Pancreas (tissue), 10 donors: ENCODE measurements around the gene ZBTB7C. TPM values are rescaled to one million over a fixed set of nuclear protein-coding genes. Genes with fewer than 3 reads are reported as not detected.

Experiments used
- ATAC-seq, 4 donors: fragments of 200-7000 bp; cut with Tn5 transposase; one replicate each; pipeline versions ENCODE4 v1.8.0 to v1.9.1; 2020; ENCODE audit warnings: mild to moderate bottlenecking in 4 of 4, moderate library complexity in 4 of 4
- DNase-seq, 6 donors: peaks; one replicate each; pipeline ENCODE4 v3.0.0-alpha.2; 2020
- FAIRE-seq: peaks from 2 replicates; lab custom pipeline; 2012; peaks lifted over from hg19 to GRCh38; lab: Jason Lieb, UNC
- H3K27ac ChIP-seq, 4 donors: fragments of 200-600 bp; sonication (generic); 1 replicate in 3 of 4; 2 replicates in 1 of 4; pipeline versions ENCODE4 v1.5.0 to v1.8.0; 2020
- H3K27me3 ChIP-seq, 4 donors: fragments of 200-600 bp; one replicate each; pipeline ENCODE4 v1.8.0; 2021
- H3K36me3 ChIP-seq, 3 donors: fragments of 200-600 bp; sonication (generic) in 1 of 3; one replicate each; pipeline versions ENCODE4 v1.5.0 to v1.8.0; 2020 to 2021
- H3K4me1 ChIP-seq, 3 donors: fragments of 200-600 bp; one replicate each; pipeline ENCODE4 v1.8.0; 2021
- H3K4me3 ChIP-seq, 4 donors: fragments of 200-600 bp; sonication (generic) in 2 of 4; one replicate each; pipeline versions ENCODE4 v1.5.0 to v1.8.0; 2020 to 2021
- H3K9me3 ChIP-seq, 4 donors: fragments of 200-600 bp; one replicate each; pipeline ENCODE4 v1.8.0; 2021
- WGBS, 2 donors: extraction: QIAGEN DNeasy Blood & Tissue Kit; methylation state at CpG; one replicate each; pipeline ENCODE4 v1.1.7; 2013; 5-methylcytosine and 5-hydroxymethylcytosine counted together
- intact Hi-C, 3 donors: fragments of 100-400 bp; cut with DNase I; formaldehyde crosslinking; loops; one replicate each; pipeline versions ENCODE4 v1.11.1 to v1.14.2; 2022
- polyA plus RNA-seq, 2 donors: library from polyadenylated mRNA; stranded (reverse); fragments of 200-250 nt; gene quantifications; one replicate each; pipeline ENCODE4 v1.2.3, GENCODE V29; 2013
- total RNA-seq, 6 donors: library from RNA; stranded (reverse); fragmentation: NEBNext Ultra II Directional in 4 of 6; extraction: Animal tissue kit (Norgen Biotek cat#: 25700) in 4 of 6; gene quantifications; one replicate each; pipeline versions ENCODE4 v1.2.1 to v1.2.4, GENCODE V29; 2021 to 2023
- TF ChIP-seq, protein P1 (sequence below), 4 donors: fragments of 200-600 bp; sonication (generic) in 3 of 4; IDR thresholded peaks; one replicate each; pipeline versions ENCODE4 v1.5.0 to v1.8.0; 2021; ENCODE audit warnings: antibody characterized with exemption in 4 of 4
- donor health status: healthy with polysubstance abuse.
- donor health status: DM: no; HTN: no; CAD: no; lungs with moderate emphysema.
- donor health status: DM: no; HTN: no; CAD: no.
- donor health status: control.
- donor health status: control.
- donor health status: Bipolar disorder and iron deficiency.
- donor health status: DM: yes; HTN: yes; CAD: no.
- donor health status: DM: no; HTN: no; CAD: no.
- donor health status: DM: no; HTN: no; CAD: no.
- donor health status: DM: yes; HTN: yes; CAD: no.

ZBTB7C gene
- total and polyA plus RNA-seq, 8 donors = 0.35 to 1.7 (median 0.91) TPM

DNA sequence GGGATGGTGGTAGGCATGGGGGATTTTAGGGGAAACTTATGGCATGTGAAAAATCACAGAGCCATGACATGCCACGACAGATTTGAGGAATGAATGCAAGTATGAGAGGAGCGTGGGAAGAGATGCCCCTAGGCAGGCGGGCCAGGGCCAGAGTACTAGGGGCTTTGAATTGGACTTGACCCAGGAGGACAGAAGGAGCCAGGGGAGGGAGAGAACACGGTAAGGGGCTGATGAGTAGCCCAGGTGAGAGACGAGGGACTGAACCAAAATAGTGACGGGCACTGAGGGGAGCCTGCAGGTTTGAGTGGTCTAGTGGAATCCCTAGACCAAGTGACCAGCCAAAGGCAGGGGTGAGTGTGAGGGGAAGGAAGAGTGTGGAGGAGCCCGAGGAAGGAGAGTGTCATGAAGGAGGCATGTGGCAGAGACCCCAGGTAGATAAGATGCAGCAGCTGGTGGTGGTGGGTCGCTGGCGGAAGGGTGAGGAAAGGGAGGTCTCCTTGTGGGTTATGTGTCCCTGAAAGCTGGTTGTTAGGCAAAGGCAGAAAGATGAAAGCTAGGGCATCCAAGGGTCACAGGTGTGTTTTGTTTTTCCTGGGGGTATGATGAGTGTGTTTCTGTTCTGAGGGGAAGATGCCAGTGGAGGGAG is 48.7 kb downstream of the ZBTB7C start:
- TF ChIP-seq, protein P1, sequence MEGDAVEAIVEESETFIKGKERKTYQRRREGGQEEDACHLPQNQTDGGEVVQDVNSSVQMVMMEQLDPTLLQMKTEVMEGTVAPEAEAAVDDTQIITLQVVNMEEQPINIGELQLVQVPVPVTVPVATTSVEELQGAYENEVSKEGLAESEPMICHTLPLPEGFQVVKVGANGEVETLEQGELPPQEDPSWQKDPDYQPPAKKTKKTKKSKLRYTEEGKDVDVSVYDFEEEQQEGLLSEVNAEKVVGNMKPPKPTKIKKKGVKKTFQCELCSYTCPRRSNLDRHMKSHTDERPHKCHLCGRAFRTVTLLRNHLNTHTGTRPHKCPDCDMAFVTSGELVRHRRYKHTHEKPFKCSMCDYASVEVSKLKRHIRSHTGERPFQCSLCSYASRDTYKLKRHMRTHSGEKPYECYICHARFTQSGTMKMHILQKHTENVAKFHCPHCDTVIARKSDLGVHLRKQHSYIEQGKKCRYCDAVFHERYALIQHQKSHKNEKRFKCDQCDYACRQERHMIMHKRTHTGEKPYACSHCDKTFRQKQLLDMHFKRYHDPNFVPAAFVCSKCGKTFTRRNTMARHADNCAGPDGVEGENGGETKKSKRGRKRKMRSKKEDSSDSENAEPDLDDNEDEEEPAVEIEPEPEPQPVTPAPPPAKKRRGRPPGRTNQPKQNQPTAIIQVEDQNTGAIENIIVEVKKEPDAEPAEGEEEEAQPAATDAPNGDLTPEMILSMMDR (IDR thresholded peaks at IDR 0.05) = no peak
- no peak for DNase-seq
- WGBS, 2 donors = 76 to 79% methylated on average over 9 of the region's 9 CpGs
- Histone ChIP-seq H3K27me3 (no peaks in the 10 kb centered on the region), H3K4me1 (no peaks in the 10 kb centered on the region), H3K36me3 (no peaks in the 10 kb centered on the region), H3K27ac (no peak overlapping the region), H3K4me3 (no peak overlapping the region), H3K9me3 (no peaks in the 10 kb centered on the region)
- no peak for ATAC-seq
- no peak for FAIRE-seq
- intact Hi-C loops = no loop called here

DNA sequence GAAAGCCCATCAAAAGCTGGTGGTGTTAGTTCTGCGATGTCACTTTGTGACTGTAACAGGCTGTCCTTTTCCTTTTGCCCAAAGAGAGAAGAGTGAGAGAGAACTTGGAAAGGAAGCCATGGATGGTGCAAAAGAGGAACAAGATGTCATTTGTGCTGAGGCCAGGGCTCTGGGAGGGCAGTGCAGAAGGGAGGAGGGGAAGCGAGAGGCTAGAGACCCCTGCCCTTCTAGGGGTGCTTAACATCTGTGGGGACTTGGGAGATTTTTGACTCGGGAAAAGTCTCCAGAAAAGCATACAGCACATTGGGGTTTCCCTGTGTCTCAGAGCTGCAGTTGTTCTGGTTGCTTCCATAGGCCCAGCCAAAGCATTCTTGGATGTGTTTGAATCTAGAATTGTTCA is 49.6 kb downstream of the ZBTB7C start:
- Histone ChIP-seq H3K36me3 (no peaks in the 10 kb centered on the region), H3K27me3 (no peaks in the 10 kb centered on the region), H3K27ac (no peak overlapping the region), H3K9me3 (no peaks in the 10 kb centered on the region), H3K4me1 (no peaks in the 10 kb centered on the region), H3K4me3 (no peak overlapping the region)
- no peak for ATAC-seq
- FAIRE-seq = no peak
- DNase-seq = no peak
- WGBS, 2 donors = 77 to 84% methylated on average over 3 of the region's 3 CpGs
- TF ChIP-seq, protein P1 (IDR thresholded peaks at IDR 0.05) = no peak
- intact Hi-C loops = no loop called here

DNA sequence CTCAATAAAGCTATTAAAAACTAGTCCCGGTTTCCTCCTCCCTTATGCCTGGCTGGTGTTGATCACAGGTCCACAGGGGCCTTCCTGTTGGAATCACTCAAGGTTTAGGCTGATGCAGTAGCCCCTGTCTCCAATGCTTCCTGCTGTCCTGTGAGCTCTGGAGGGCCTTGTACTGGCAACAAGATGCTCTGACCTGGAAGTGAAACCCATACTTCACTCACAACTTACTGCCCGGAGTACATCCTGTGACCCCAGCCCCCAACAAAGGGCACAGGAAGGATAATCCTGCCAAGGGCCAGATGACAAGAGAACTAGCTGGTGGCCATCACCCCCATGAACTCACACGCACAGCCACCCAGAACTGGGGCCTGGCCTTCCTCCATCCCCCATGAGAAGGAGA is 50.3 kb downstream of the ZBTB7C start:
- FAIRE-seq = no peak
- Histone ChIP-seq H3K4me3 (no peak overlapping the region), H3K27ac (no peak overlapping the region), H3K4me1 (no peaks in the 10 kb centered on the region), H3K36me3 (no peaks in the 10 kb centered on the region), H3K27me3 (no peaks in the 10 kb centered on the region), H3K9me3 (no peaks in the 10 kb centered on the region)
- WGBS, 2 donors = 81 to 90% methylated on average over 3 of the region's 3 CpGs
- intact Hi-C loops = no loop called here
- DNase-seq = no peak
- ATAC-seq = no peak
- TF ChIP-seq, protein P1 (IDR thresholded peaks at IDR 0.05) = no peak

DNA sequence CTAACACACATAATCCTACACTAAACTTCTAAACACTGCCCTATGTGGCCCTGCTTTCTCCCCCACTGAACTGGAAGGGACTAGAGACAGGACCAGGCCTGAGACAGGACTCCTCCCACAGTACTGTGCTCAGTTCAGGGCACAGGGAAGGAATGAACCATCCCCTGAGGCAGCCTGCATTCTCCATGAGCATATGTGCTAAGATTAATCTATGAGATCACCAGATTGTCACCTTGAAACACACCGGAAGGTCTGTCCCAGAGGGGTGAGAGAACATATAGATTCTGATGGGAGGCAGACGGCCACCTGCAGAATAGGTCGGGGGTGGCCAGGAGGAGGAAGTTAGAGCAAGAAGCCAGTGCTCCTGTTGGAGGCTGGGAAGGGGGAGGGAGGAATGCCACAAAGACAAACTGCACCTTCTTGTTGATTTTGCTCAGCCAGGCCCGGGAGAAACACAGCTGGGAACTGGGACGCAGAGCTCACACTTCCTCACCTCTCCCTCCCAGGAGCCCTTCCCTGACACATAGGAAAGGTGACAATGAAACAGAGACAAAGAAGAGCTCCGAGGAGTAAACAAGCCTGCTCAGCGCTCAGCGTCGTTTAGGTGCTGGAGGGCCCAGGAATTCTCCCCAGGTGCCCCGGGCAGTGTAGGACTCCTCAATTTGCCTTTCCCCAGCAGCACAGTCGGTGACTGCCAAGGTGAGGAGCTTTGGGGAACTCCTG is 52.1 kb downstream of the ZBTB7C start:
- no peak overlapping the region for H3K27ac ChIP-seq
- peak in 3 of 4 donors; percentile 25 to 51 (median 30) for ATAC-seq
- FAIRE-seq = no peak

More for the DNA sequence above, 52.1 kb downstream of the ZBTB7C start:
- H3K36me3 ChIP-seq = no peaks in the 10 kb centered on the region
- no peaks in the 10 kb centered on the region for H3K4me1 ChIP-seq
- no peaks in the 10 kb centered on the region for H3K27me3 ChIP-seq
- no peaks in the 10 kb centered on the region for H3K9me3 ChIP-seq
- TF ChIP-seq, protein P1 (IDR thresholded peaks at IDR 0.05) = no peak
- WGBS, 2 donors = 43 to 49% methylated on average over 11 of the region's 11 CpGs
- no peak overlapping the region for H3K4me3 ChIP-seq
- intact Hi-C loops = no loop called here
- no peak for DNase-seq
